Mesendoderm (in vitro differentiated cells): Measurements from ENCODE around the gene PARS2.

Experiments used
- DNase-seq: peaks from one replicate; pipeline ENCODE4 v3.0.0; 2013
- H2AK5ac ChIP-seq: 2 replicates; pipeline ENCODE4 v1.6.1; 2013; ENCODE audit warnings: low read length, inconsistent platforms
- H2BK120ac ChIP-seq: 2 replicates; pipeline ENCODE4 v1.6.1; 2013; ENCODE audit warnings: low read depth, mild to moderate bottlenecking, low read length, moderate library complexity, mixed read lengths
- H2BK15ac ChIP-seq: replicated peaks from 2 replicates; pipeline ENCODE4 v1.6.1; 2013; ENCODE audit warnings: low read depth, mild to moderate bottlenecking, moderate library complexity
- H2BK5ac ChIP-seq: 2 replicates; pipeline ENCODE4 v1.6.1; 2013; ENCODE audit warnings: low read length, inconsistent platforms
- H3K18ac ChIP-seq: 2 replicates; pipeline ENCODE4 v1.6.1; 2013; ENCODE audit warnings: mild to moderate bottlenecking, low read length, mixed read lengths
- H3K23ac ChIP-seq: one replicate; pipeline ENCODE4 v1.6.1; 2013; ENCODE audit warnings: low read length
- H3K27ac ChIP-seq: 2 replicates; pipeline ENCODE4 v1.5.1; 2013; ENCODE audit warnings: low read depth, mild to moderate bottlenecking, inconsistent platforms, low read length, moderate library complexity
- H3K27me3 ChIP-seq: 2 replicates; pipeline ENCODE4 v1.6.1; 2013; ENCODE audit warnings: low read length, control low read depth, mild to moderate bottlenecking, inconsistent platforms; ENCODE audit not compliant: insufficient read depth, poor library complexity
- H3K36me3 ChIP-seq: 2 replicates; pipeline ENCODE4 v1.6.1; 2013; ENCODE audit warnings: low read length, inconsistent platforms; ENCODE audit not compliant: control insufficient read depth, insufficient read depth
- H3K4ac ChIP-seq: one replicate; pipeline ENCODE4 v1.6.1; 2013; ENCODE audit warnings: low read depth, mild to moderate bottlenecking, low read length, moderate library complexity
- H3K4me1 ChIP-seq: 2 replicates; pipeline ENCODE4 v1.6.1; 2013; ENCODE audit warnings: low read depth, low read length, inconsistent platforms; ENCODE audit not compliant: control insufficient read depth
- H3K4me2 ChIP-seq: 2 replicates; pipeline ENCODE4 v1.6.1; 2013; ENCODE audit warnings: low read length
- H3K4me3 ChIP-seq: 2 replicates; pipeline ENCODE4 v1.5.1; 2013; ENCODE audit warnings: mild to moderate bottlenecking, low read length
- H3K56ac ChIP-seq: one replicate; pipeline ENCODE4 v1.6.1; 2013; ENCODE audit warnings: low read length
- H3K79me1 ChIP-seq: 2 replicates; pipeline ENCODE4 v1.6.1; 2013; ENCODE audit warnings: low read length, inconsistent platforms
- H3K79me2 ChIP-seq: 2 replicates; pipeline ENCODE4 v1.6.1; 2013; ENCODE audit warnings: mild to moderate bottlenecking, low read length; ENCODE audit not compliant: control insufficient read depth, insufficient read depth
- H3K9ac ChIP-seq: 2 replicates; pipeline ENCODE4 v1.6.1; 2013; ENCODE audit warnings: low read length, inconsistent platforms
- H4K5ac ChIP-seq: one replicate; pipeline ENCODE4 v1.6.1; 2013; ENCODE audit warnings: low read length
- H4K8ac ChIP-seq: one replicate; pipeline ENCODE4 v1.6.1; 2013; ENCODE audit warnings: low read depth, mild to moderate bottlenecking, control low read depth, low read length, moderate library complexity
- WGBS: extraction: QIAGEN DNeasy Blood & Tissue Kit; methylation state at CpG from one replicate; pipeline ENCODE4 v1.1.7; 2013; ENCODE audit warnings: low lambda C conversion rate, missing lambda C conversion rate; ENCODE audit not compliant: insufficient coverage; ENCODE audit errors: extremely low coverage; 5-methylcytosine and 5-hydroxymethylcytosine counted together

The PARS2 gene

DNA sequence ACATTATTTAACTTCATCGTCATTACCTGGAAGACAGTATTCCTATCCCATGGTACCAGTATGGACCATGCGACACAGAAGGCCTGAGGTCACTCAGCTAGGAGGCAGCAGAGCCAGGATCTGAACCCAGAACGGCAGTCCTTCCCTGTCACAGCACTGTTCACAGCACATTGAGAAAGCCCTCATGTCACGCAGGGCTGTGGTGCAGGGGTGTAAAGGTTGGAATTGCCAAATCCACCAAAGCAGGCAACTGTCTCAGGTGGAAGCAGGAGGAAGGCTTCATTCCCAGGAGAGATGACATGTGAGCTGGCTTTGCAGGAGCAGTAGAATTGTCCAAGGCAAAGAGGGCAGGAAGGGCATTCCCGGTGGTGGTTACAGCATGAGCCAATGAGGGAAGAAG, 46.7 kb upstream of the PARS2 start:
- Histone ChIP-seq H3K4me3 (no peak overlapping the region), H3K27ac (no peak overlapping the region), H3K27me3 (no peaks in the 10 kb centered on the region), H3K79me1 (no peaks in the 10 kb centered on the region), H3K18ac (no peak overlapping the region), H3K9ac (no peak overlapping the region), H2BK120ac (no peak overlapping the region), H4K5ac (no peak overlapping the region), H3K23ac (no peak overlapping the region), H2BK15ac (no peak overlapping the region), H3K4me2 (no peak overlapping the region), H3K56ac (no peak overlapping the region), H2AK5ac (no peak overlapping the region), H3K4me1 (peaks cover 4% of the 10 kb centered on the region), H3K36me3 (no peaks in the 10 kb centered on the region), H4K8ac (no peak overlapping the region), H3K4ac (no peak overlapping the region), H2BK5ac (no peak overlapping the region), H3K79me2 (no peaks in the 10 kb centered on the region)
- DNase-seq = no peak
- no CpG with 5 or more reads among the region's 5 CpGs for WGBS

DNA sequence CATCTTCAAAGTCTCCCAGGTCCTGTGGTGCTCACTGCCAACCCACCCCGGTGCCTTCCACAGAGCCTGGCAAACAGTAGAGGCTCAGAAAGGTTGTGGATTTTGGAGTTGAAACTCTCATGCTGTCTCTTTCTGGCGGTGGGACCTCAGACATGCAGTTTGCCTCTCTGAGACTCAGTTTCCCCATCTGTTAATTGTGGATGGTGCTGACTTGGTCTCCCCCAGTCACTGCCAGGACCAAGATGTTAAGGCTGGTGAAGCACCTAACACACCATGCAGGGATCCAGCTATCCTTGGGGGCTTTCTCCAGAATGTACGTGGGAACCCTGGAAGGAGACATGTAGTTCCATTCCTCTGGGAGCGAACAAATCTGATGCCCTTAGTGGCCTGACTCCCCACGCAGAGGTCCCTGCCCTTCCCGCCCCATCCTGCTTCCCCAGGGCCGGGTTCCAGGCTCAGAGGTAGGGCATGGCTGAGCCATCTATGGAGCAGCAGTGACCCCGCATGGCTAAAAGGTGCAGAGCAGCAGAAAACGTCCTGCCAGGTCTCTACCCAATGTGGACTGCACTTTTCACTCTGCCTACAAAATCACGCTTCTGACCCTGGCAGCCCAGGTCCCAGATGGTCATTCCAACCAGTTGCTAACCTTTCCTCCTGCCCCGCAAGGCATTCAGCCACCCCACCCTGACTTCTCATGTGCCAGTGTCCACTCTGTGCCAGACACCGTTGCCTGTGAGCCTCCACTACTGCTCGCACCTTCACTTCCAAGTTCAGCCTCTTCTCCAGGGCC, 46.0 kb upstream of the PARS2 start:
- DNase-seq = peak; percentile 68
- H3K4me1 ChIP-seq = peaks cover 4% of the 10 kb centered on the region
- no peak overlapping the region for H3K4ac ChIP-seq
- H2AK5ac ChIP-seq = no peak overlapping the region
- no peaks in the 10 kb centered on the region for H3K27me3 ChIP-seq
- H4K8ac ChIP-seq = no peak overlapping the region
- no peaks in the 10 kb centered on the region for H3K36me3 ChIP-seq
- no peak overlapping the region for H3K23ac ChIP-seq
- H3K27ac ChIP-seq = no peak overlapping the region
- H3K4me2 ChIP-seq = no peak overlapping the region
- H3K9ac ChIP-seq = no peak overlapping the region
- H3K56ac ChIP-seq = no peak overlapping the region
- no peak overlapping the region for H3K4me3 ChIP-seq
- no peak overlapping the region for H3K18ac ChIP-seq
- no peak overlapping the region for H2BK120ac ChIP-seq
- H2BK15ac ChIP-seq = no peak overlapping the region
- no peak overlapping the region for H4K5ac ChIP-seq
- no peaks in the 10 kb centered on the region for H3K79me1 ChIP-seq
- H2BK5ac ChIP-seq = no peak overlapping the region
- no CpG with 5 or more reads among the region's 13 CpGs for WGBS
- H3K79me2 ChIP-seq = no peaks in the 10 kb centered on the region

DNA sequence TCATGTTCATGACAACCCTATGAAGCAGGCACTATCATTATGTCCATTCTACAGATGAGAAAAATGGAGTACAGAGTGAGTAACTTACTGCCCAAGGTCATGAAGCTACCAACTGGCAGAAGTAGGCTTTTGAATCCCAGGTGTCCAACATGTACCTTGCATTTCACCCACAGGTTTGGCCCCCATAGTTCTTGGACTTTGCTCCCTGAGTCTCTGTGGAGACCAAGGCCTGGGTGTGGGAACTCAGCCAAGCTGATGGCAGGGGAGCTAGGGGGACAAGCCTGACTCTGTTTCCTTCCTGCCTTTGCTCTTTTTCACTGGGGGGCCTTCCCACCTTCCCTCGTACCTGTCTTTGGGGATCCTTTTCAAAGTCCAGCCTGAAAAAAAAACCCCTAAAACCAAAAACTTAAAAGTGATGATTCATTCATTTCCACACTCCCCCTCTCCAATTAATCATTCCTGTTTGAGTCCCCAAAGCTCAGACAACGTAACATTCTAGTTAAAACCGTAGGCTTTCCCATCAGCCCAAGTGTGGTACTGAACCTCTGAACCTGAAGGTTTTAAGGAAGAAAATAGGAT, 45.3 kb upstream of the PARS2 start:
- Histone ChIP-seq H3K79me2 (no peaks in the 10 kb centered on the region), H3K27me3 (no peaks in the 10 kb centered on the region), H3K79me1 (no peaks in the 10 kb centered on the region), H2BK120ac (no peak overlapping the region), H3K4ac (no peak overlapping the region), H3K36me3 (no peaks in the 10 kb centered on the region), H2BK5ac (no peak overlapping the region), H4K8ac (no peak overlapping the region), H2AK5ac (no peak overlapping the region), H3K9ac (no peak overlapping the region), H4K5ac (no peak overlapping the region), H3K4me3 (no peak overlapping the region), H3K27ac (no peak overlapping the region), H3K4me2 (no peak overlapping the region), H2BK15ac (no peak overlapping the region), H3K23ac (no peak overlapping the region), H3K56ac (no peak overlapping the region), H3K18ac (no peak overlapping the region), H3K4me1 (peaks cover 4% of the 10 kb centered on the region)
- no peak for DNase-seq
- no CpG with 5 or more reads among the region's 3 CpGs for whole genome bisulfite sequencing

DNA sequence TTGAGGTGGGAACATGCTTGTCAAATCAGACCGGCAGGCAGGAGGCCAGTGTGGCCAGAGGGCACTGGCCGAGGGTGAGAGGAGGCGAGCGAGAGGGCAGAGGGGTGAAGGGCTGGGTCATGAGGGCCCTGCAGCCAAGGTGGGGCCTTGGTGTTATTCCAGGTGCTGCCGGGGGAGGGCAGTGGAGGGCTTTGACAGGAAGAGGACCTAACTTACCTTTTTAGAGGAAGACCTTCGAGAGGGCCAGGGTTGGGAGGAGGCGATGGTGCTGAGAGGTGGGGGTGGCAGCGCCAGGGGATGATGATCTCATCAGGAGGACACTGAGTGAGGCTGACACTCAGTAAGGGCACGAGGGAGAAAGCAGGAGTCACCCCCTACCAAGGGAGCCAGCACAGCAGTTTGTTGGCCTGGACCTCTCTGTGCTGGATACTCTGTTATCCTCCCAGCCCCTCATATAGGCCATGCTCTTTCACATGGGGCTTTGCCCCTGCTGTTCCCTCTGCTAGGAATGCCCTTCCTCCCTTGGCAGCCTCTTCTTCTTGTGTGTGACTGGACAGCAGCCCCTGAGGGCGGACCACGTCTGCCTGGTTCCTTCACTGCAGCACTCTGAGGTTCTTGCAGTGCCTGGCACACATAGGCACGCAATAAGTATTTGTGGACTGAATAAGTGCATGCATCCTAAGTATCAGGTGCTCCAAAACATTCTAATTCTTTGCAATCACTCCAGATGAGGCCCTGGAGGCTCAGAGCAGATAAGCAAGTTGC, 44.3 kb upstream of the PARS2 start:
- Histone ChIP-seq H3K4me1 (peaks cover 2% of the 10 kb centered on the region), H2BK15ac (no peak overlapping the region), H3K4me3 (no peak overlapping the region), H3K4ac (no peak overlapping the region), H3K9ac (no peak overlapping the region), H2BK5ac (no peak overlapping the region), H3K27me3 (no peaks in the 10 kb centered on the region), H3K27ac (no peak overlapping the region), H3K79me1 (no peaks in the 10 kb centered on the region), H3K4me2 (no peak overlapping the region), H3K56ac (no peak overlapping the region), H3K36me3 (no peaks in the 10 kb centered on the region), H2AK5ac (no peak overlapping the region), H4K8ac (no peak overlapping the region), H4K5ac (no peak overlapping the region), H3K79me2 (no peaks in the 10 kb centered on the region), H2BK120ac (no peak overlapping the region), H3K23ac (no peak overlapping the region), H3K18ac (no peak overlapping the region)
- peak; percentile 36 for DNase-seq
- WGBS = no CpG with 5 or more reads among the region's 12 CpGs

DNA sequence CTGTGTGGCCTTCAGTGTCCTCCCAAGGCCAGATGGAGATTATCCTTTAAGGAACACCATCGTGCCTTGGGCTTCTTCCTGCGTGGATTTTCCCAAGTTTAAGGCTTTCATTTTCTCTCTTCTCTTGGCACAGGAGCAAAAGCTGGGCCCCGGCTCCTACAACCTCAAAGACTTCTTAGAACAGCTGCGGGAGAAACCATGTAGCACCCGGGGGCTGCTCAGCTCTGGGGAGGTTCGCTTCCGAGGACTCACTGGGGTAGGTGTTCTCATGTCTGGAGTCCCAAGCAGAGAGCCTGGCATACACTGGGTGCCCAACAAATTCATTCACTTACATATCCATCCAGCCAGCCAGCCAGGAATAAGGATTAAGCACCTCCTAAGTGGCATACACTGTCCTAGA, 43.4 kb upstream of the PARS2 start:
- Histone ChIP-seq H3K36me3 (no peaks in the 10 kb centered on the region), H2AK5ac (no peak overlapping the region), H2BK15ac (no peak overlapping the region), H3K9ac (no peak overlapping the region), H3K18ac (no peak overlapping the region), H3K4me1 (no peaks in the 10 kb centered on the region), H4K8ac (no peak overlapping the region), H3K4ac (no peak overlapping the region), H3K23ac (no peak overlapping the region), H2BK5ac (no peak overlapping the region), H3K27me3 (no peaks in the 10 kb centered on the region), H3K79me1 (no peaks in the 10 kb centered on the region), H3K4me2 (no peak overlapping the region), H4K5ac (no peak overlapping the region), H3K79me2 (no peaks in the 10 kb centered on the region), H3K56ac (no peak overlapping the region), H3K4me3 (no peak overlapping the region), H2BK120ac (no peak overlapping the region), H3K27ac (no peak overlapping the region)
- WGBS = no CpG with 5 or more reads among the region's 7 CpGs
- no peak for DNase-seq
